Transverse colon (tissue), 3 donors: ENCODE results near the gene FLVCR1.

Experiments
- CTCF ChIP-seq, 5 experiments: fragments of 200-600 bp in 3 of 5; fragments of 450-650 bp in 2 of 5; sonication (generic) in 3 of 5; IDR thresholded peaks; 1 replicate in 2 of 5; 2 replicates in 3 of 5; pipeline ENCODE4 v1.5.1; 2016 to 2017; ENCODE audit warnings: antibody characterized with exemption in 5 of 5, inconsistent platforms in 3 of 5, mild to moderate bottlenecking in 2 of 5, moderate library complexity in 1 of 5
- POLR2A ChIP-seq: fragments of 450-650 bp; IDR thresholded peaks from one replicate; pipeline ENCODE4 v1.6.1; 2016; ENCODE audit warnings: antibody characterized with exemption, mild to moderate bottlenecking, moderate library complexity

DNA sequence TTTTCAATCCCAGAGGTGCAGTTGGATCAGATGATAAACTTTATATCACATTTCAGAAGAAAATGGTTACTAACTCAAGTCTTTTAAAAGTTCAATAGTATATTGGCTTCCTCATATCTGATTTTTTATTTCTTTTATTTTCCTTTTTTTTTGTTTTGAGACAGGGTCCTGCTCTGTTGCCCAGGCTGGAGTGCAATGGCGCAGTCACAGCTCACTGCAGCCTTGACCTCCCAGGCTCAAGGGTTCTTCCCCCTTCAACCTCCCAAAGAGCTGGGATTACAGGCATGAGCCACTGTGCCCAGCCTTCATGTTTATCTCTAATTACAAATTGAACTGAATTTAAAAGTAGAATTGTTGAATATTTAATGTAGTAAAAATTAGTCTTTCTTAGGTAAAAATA is 13.9 kb downstream of the FLVCR1 start:
- TF ChIP-seq POLR2A (no peak), CTCF (IDR thresholded peaks at IDR 0.05) (no peak)
